Renal pelvis (tissue), 12 donors: Measurements from ENCODE around the gene ZNF829. TPM values are rescaled to one million over a fixed set of nuclear protein-coding genes. Genes with fewer than 3 reads are reported as not detected.

Source experiments
- DNase-seq: peaks from one replicate; pipeline ENCODE4 v3.0.0-alpha.2; 2013
- long read RNA-seq, 16 experiments: transcript quantifications; one replicate each; lab custom pipeline, GENCODE V29; 2026
- polyA plus RNA-seq, 3 donors: library from polyadenylated mRNA; unstranded; fragments of 120-200 nt; gene quantifications; one replicate each; pipeline ENCODE4 v1.2.1, GENCODE V29; 2013; ENCODE audit not compliant: insufficient read length in 3 of 3

Gene ZNF829
- polyA plus RNA-seq: 1 to 10 TPM; 6.2 to 7.9 (median 7.6) TPM
- long read RNA-seq, donor 1, partial matches to known transcripts: 0 of 1 reads
- long read RNA-seq, donor 1, other reads (novel, unspliced or antisense): 0 of 1 reads
- long read RNA-seq, donor 2: 0 reads
- long read RNA-seq, donor 3: 0 reads
- long read RNA-seq, donor 4, partial matches to known transcripts: 0 of 1 reads
- long read RNA-seq, donor 4, other reads (novel, unspliced or antisense): 0 of 1 reads
- long read RNA-seq, donor 5: 0 reads
- long read RNA-seq, donor 6, partial matches to known transcripts: 0 of 6 reads
- long read RNA-seq, donor 6, other reads (novel, unspliced or antisense): 5 of 6 reads
- long read RNA-seq, donor 7, partial matches to known transcripts: 0 of 1 reads
- long read RNA-seq, donor 7, other reads (novel, unspliced or antisense): 0 of 1 reads
- long read RNA-seq, donor 8, partial matches to known transcripts: 0 of 1 reads
- long read RNA-seq, donor 8, other reads (novel, unspliced or antisense): 0 of 1 reads
- long read RNA-seq, donor 9: 0 reads
- long read RNA-seq, donor 10, partial matches to known transcripts: 6 of 6 reads
- long read RNA-seq, donor 10, other reads (novel, unspliced or antisense): 0 of 6 reads
- long read RNA-seq, donor 11: 0 reads
- long read RNA-seq, donor 12, partial matches to known transcripts: 6 of 6 reads
- long read RNA-seq, donor 12, other reads (novel, unspliced or antisense): 0 of 6 reads
- long read RNA-seq, donor 13: 0 reads
- long read RNA-seq, donor 14: 0 reads
- long read RNA-seq, donor 15, partial matches to known transcripts: 0 of 1 reads
- long read RNA-seq, donor 15, other reads (novel, unspliced or antisense): 0 of 1 reads
- long read RNA-seq, donor 16: 0 reads

GRCh38 chr19:36915992-36916830 lies at the start of gene ZNF829, which contains the start of gene ZNF568:
Gene ZNF829 (minus strand): TSS chr19:36916291. CDS start chr19:36915167, 1,124 bp downstream.
Gene ZNF568 (plus strand): TSS chr19:36916332. CDS start chr19:36922771, 6,439 bp downstream.
- peak; percentile 89 for DNase-seq

GRCh38 chr19:36963280-36963679 lies 47.2 kb upstream of the ZNF829 start:
- DNase-seq: peak; percentile 37

GRCh38 chr19:36962346-36962745 lies 46.3 kb upstream of the ZNF829 start:
- no peak for DNase-seq

GRCh38 chr19:36950335-36951119 lies 34.4 kb upstream of the ZNF829 start:
- no peak for DNase-seq

GRCh38 chr19:36939153-36939552 lies 23.1 kb upstream of the ZNF829 start:
- peak; percentile 5 for DNase-seq

DNA sequence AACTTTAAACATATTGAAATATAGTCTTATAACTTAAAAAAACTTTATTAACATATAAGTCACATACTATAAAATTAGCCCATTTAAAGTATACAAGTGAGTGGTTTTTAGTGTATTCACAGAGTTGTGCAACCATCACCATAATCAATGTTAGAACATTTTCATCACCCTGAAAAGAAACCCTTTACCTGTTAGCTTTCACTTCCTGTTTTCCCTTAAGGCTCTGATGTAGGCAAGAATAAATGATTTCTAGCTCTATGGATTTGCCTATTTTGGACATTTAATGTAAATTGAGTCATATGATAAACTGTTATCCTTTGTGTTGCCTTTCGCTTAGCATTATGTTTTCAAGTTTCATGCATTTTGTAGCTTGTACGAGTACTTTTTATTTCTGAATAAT lies 15.6 kb upstream of the ZNF829 start:
- DNase-seq: no peak

DNA sequence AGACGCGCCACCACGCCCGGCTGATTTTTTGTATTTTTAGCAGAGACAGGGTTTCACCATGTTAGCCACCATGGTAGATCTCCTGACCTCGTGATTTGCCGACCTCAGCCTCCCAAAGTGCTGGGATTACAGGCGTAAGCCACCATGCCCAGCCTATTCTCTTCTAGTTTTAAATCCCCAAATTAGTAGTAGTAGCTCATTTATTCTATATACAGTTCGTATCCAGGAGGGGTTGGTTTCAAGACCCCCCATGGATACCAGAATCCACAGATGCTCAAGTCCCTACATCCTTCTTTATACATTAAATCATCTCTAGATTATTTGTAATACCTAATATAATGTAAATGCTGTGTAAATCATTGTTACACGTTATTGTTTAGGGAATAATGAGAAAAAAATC lies 2.0 kb upstream of the ZNF829 start:
- DNase-seq: no peak

GRCh38 chr19:36916991-36917390 lies 900 bp upstream of the ZNF829 start:
- DNase-seq: peak; percentile 22

DNA sequence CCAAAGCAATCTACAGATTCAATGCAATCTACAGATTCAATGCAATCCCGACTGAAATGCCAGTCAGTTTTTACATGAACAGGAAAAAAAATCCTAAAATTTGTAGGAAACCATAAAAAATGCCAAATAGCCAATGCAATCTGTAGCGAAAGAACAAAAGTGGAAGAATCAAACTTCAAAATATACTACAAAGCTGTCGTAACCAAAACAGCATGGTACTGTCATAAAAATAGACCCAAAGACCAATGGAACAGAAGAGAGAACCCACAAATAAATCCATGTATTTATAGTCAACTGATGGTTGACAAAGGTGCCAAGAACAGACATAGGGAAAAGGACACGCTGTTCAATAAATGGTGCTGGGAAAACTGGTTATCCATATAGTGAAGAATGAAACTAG lies 17.7 kb downstream of the ZNF829 start:
- no peak for DNase-seq

DNA sequence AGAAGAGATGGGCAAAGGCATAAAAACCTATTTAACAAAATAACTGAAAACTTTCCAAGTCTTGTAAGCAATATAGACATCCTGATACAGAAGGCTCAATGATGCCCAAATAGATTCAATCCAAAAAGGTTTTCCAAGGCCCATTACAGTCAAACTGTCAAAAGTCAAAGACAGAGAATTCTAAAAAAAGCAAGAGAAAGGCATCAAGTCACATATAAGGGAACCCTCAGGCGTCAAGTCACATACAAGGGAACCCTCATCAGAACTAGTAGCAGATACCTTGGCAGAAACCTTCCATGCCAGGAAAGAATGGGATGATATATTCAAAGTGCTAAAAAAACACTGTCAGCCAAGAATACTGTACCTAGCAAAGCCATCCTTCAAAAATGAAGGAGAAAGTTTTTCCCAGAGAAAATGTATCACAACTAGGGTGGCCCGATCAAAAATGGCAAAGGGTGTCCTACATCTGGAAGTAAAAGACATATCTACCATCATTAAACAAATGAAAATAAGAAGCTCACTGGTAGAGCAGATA lies 21.2 kb downstream of the ZNF829 start:
- no peak for DNase-seq

DNA sequence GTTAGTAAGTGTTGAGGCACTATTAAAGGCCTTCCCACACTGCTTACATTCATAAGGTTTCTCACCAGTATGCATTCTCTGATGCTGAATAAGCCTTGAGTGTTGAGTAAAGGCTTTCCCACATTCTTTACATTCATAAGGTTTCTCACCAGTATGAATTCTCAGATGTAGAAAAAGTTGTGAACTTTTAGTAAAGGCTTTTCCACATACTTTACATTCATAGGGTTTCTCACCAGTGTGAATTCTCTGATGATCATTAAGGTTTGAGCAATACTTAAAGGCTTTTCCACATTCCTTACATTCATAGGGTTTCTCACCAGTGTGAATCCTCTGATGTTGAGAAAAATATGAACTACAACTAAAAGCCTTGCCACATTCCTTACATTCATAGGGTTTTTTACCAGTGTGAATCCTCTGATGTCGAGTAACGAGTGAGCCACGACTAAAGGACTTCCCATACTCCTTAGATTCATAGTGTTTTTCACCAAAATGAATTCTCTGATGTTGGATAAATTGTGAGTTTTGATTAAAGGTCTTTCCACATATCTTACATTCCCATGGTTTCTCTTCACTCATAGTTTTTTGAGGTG lies 24.2 kb downstream of the ZNF829 start:
- DNase-seq: no peak

- no peak for DNase-seq
Observed at GRCh38 chr19:36876993-36877938, 38.8 kb downstream of the ZNF829 start.

GRCh38 chr19:36851898-36852297 lies 64.2 kb downstream of the ZNF829 start:
- no peak for DNase-seq

DNA sequence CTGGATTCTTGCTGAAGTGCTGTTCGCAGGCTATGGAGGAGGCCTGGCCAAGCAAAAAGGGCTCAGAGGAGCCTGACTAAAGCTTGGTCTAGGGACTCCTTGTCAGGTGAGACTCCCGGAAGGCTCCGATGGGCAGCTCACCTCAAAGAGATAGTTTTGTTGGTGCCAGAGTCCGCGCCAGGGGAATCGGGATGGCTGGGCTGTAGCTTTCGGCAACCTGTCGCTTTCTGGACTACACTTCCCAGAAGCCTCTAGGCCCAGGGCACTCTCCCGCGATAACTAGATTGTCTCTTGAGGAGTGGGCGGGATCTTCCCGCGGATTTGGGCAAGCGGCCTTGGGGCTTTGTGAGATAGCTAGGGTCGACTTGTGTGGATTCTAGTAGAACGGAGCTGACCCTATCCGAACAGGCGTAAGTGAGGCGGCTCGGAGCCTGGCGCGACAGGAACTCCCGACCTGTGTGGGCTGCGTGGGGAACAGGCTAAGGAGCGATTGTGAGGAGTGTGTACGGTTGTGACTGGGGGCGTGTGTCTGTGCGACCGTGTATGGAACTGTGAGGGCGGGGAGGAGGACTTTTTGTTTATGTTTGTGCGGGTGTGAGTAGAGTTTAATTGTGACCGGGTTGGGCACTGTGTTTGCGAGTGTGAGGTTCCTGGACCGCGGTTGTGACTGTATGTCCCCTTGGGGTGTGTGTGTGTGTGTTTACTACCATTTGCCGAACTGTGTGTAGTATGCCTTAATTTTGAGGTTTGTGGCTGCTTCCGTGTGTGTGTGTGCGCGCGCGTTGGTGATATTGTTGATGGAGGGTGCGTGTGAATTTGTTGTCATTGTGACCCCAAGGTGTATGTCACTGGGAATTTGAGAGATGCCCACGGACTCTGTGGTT lies 65.3 kb downstream of the ZNF829 start, which contains the start of gene ZNF345:
TSS of gene ZNF345 (plus strand) at position 318 of the 884 bp plus-strand sequence. CDS start 25,955 bp downstream, outside the sequence.
- DNase-seq: peak; percentile 97

DNA sequence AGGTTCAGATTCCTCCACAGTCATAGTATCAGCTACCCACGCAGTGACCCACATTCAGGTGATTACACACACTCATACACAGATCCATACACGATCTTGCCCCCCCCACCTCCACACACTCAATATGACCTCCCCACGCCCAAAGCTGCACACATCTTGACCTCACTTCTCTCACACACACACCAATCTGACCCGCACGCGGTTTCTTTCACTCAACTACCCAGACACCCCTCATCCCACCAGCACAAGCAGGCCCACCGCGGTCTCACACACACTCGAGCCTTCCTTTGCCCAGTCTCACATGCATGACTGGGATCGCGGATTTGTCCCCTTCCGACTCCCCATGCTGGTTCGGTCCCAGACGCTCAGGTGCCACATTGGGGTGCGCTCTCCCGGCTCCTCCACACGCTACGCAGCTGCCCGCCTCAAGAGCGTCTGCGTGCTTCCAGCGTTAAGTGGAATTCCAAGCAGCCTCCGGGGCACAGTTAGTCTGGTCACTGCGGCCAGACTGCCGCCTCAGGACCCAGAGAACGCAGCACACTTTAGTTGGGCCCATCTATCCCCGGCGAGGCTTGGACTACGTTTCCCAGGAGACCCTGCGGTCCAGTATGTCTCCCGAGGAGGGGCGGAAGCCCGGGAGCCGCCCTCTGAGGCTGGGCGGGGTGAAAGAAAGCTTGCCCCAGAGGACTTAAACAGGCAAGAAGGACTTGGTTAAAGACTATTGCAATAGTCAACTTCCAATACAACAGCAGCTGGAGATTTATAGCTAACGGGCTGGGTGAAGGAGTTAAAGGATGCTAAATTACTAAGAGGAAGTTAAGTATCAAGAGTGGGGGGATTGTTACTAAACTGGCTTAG lies 66.2 kb downstream of the ZNF829 start:
- DNase-seq: peak; percentile 92

DNA sequence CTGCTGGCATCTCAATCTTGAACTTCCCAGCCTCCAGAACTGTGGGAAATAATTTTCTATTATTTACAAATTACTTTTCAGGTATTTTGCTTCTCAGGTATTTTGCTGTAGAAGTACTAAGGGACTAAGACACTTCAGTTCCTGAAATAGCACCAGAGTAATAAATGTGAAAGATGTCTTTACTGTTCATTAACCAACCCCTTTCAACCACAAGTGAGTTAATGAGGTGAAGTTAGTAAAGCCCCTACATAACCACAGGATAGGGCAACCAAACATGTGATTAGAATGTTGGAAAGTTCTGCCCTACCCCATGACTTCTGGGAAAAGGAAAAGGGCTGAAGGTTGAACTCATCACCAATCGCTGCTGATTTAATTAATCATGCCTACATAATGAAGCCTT lies 68.1 kb downstream of the ZNF829 start:
- DNase-seq: no peak
